Ovary (tissue), 9 donors: ENCODE data around the gene ALCAM. TPM values are rescaled to one million over a fixed set of nuclear protein-coding genes. Genes with fewer than 3 reads are reported as not detected.

Source experiments
- DNase-seq, 5 donors: peaks; one replicate each; pipeline ENCODE4 v3.0.0-alpha.2; 2019 to 2020
- H3K27ac ChIP-seq, 2 donors: fragments of 200-600 bp; one replicate each; pipeline versions ENCODE4 v1.5.1 to v1.8.0; 2019 to 2022
- H3K27me3 ChIP-seq: fragments of 200-600 bp; one replicate; pipeline ENCODE4 v1.8.0; 2022
- H3K36me3 ChIP-seq: fragments of 200-600 bp; sonication (generic); one replicate; pipeline ENCODE4 v1.5.1; 2019
- H3K4me1 ChIP-seq: one replicate; pipeline ENCODE4 v1.8.1; 2013; ENCODE audit warnings: mild to moderate bottlenecking, moderate library complexity; ENCODE audit not compliant: insufficient read depth
- H3K4me3 ChIP-seq: fragments of 200-600 bp; sonication (generic); one replicate; pipeline ENCODE4 v1.5.1; 2017
- H3K9me3 ChIP-seq, 2 donors: fragments of 200-600 bp in 1 of 2; sonication (generic) in 1 of 2; one replicate each; pipeline versions ENCODE4 v1.5.1 to v1.8.1; 2013 to 2019; ENCODE audit warnings: mild to moderate bottlenecking in 1 of 2, moderate library complexity in 1 of 2
- CTCF ChIP-seq, 3 donors: fragments of 450-650 bp in 2 of 3; fragments of 200-600 bp in 1 of 3; IDR thresholded peaks; one replicate each; pipeline versions ENCODE4 v1.5.1 to v1.8.0; 2016 to 2022; ENCODE audit warnings: antibody characterized with exemption in 3 of 3, mild to moderate bottlenecking in 1 of 3
- EP300 ChIP-seq: sonication (generic); formaldehyde crosslinking; IDR thresholded peaks from one replicate; pipeline ENCODE4 v1.6.1; 2017; ENCODE audit warnings: antibody characterized with exemption
- POLR2A ChIP-seq: fragments of 450-650 bp; IDR thresholded peaks from one replicate; pipeline ENCODE4 v1.6.1; 2017; ENCODE audit warnings: antibody characterized with exemption, mild to moderate bottlenecking, moderate library complexity
- WGBS, 3 donors: extraction: QIAGEN DNeasy Blood & Tissue Kit in 1 of 3; methylation state at CpG; one replicate each; pipeline versions ENCODE4 v1.1.5 to v1.1.7; 2013 to 2017; 5-methylcytosine and 5-hydroxymethylcytosine counted together
- intact Hi-C, 4 donors: fragments of 100-400 bp; cut with DNase I; formaldehyde crosslinking; loops; one replicate each; pipeline versions ENCODE4 v1.11.0 to v1.15.1; 2022 to 2023
- polyA plus RNA-seq, 2 donors: library from polyadenylated mRNA; stranded (reverse); fragments of 200-250 nt in 1 of 2; fragments of 350-450 nt in 1 of 2; fragmentation: Illumina TruSeq in 1 of 2; extraction: RNeasy Lipid Tissue Mini Kit (QIAGEN cat#74804) in 1 of 2; gene quantifications; one replicate each; pipeline ENCODE4 v1.2.3, GENCODE V29; 2013 to 2014
- total RNA-seq, 7 donors: library from RNA; depleted of rRNA in 2 of 7; stranded (reverse); fragments of >200 nt in 2 of 7; fragmentation: NEBNext Ultra II Directional in 3 of 7; extraction: Animal tissue kit (Norgen Biotek cat#: 25700) in 3 of 7; gene quantifications; one replicate each; pipeline versions ENCODE4 v1.1.0 to v1.2.4, GENCODE V29; 2016 to 2023
- donor health status: DM: no; HTN: no; CAD: no; lungs with moderate emphysema.
- donor health status: DM: no; HTN: no; CAD: no.
- donor health status: Bipolar disorder and iron deficiency.
- donor health status: DM: yes; HTN: yes; CAD: no.
- donor health status: DM: no; HTN: no; CAD: no.
- donor health status: DM: yes; HTN: yes; CAD: no.

ALCAM gene
- total and polyA plus RNA-seq, 9 donors = 25.0 to 279 (median 52.1) TPM

GRCh38 chr3:105448338-105448982, 81.8 kb downstream of the ALCAM start:
- H3K4me1 ChIP-seq = no peaks in the 10 kb centered on the region
- TF ChIP-seq EP300 (no peak), POLR2A (no peak), CTCF (IDR thresholded peaks at IDR 0.05) (no peak)
- H3K4me3 ChIP-seq = no peak overlapping the region
- DNase-seq = no peak
- H3K27me3 ChIP-seq = no peaks in the 10 kb centered on the region
- no peak overlapping the region for H3K27ac ChIP-seq
- intact Hi-C loops = loop anchor here in 1 of 4 donors (2.0 kb wide), 1 partner anchor 54 kb away; no protein-coding TSS in a partner anchor
- no peaks in the 10 kb centered on the region for H3K36me3 ChIP-seq
- H3K9me3 ChIP-seq = no peaks in the 10 kb centered on the region
- WGBS, 3 donors = 58 to 67% (median 59%) methylated on average over 4 of the region's 4 CpGs

- TF ChIP-seq POLR2A = no peak
- no peak for TF ChIP-seq CTCF (IDR thresholded peaks at IDR 0.05)
- TF ChIP-seq EP300 = no peak
- Histone ChIP-seq H3K27me3 (no peaks in the 10 kb centered on the region), H3K27ac (no peak overlapping the region), H3K36me3 (no peaks in the 10 kb centered on the region), H3K4me3 (no peak overlapping the region), H3K9me3 (no peaks in the 10 kb centered on the region), H3K4me1 (no peaks in the 10 kb centered on the region)
- no peak for DNase-seq
- WGBS, 3 donors = 83 to 85% (median 83%) methylated on average over 3 of the region's 3 CpGs
- intact Hi-C loops = loop anchor here in 1 of 4 donors (2.0 kb wide), 1 partner anchor 55 kb away; no protein-coding TSS in a partner anchor
Observed at GRCh38 chr3:105449414-105449813, 82.7 kb downstream of the ALCAM start.

GRCh38 chr3:105456017-105456416, 89.3 kb downstream of the ALCAM start:
- WGBS, 3 donors = 83 to 85% (median 84%) methylated on average over 6 of the region's 6 CpGs

GRCh38 chr3:105458518-105459215, 92.0 kb downstream of the ALCAM start:
- no peak for TF ChIP-seq EP300
- no peak for TF ChIP-seq POLR2A
- TF ChIP-seq CTCF (IDR thresholded peaks at IDR 0.05) = no peak
- H3K4me3 ChIP-seq = no peak overlapping the region
- DNase-seq = no peak
- H3K4me1 ChIP-seq = no peaks in the 10 kb centered on the region
- 65 to 78% (median 75%) methylated on average over 3 of the region's 3 CpGs for WGBS, 3 donors
- H3K9me3 ChIP-seq = no peaks in the 10 kb centered on the region
- intact Hi-C loops = loop anchor here in 1 of 4 donors (2.0 kb wide), 1 partner anchor 18 kb away; no protein-coding TSS in a partner anchor
- no peaks in the 10 kb centered on the region for H3K36me3 ChIP-seq
- H3K27ac ChIP-seq = no peak overlapping the region
- H3K27me3 ChIP-seq = no peaks in the 10 kb centered on the region

More at GRCh38 chr3:105456017-105456416, 89.3 kb downstream of the ALCAM start:
- no peaks in the 10 kb centered on the region for H3K36me3 ChIP-seq
- no peak for DNase-seq
- no peak overlapping the region for H3K4me3 ChIP-seq
- H3K27me3 ChIP-seq = no peaks in the 10 kb centered on the region
- no peak overlapping the region for H3K27ac ChIP-seq
- intact Hi-C loops = no loop called here
- H3K4me1 ChIP-seq = no peaks in the 10 kb centered on the region
- no peaks in the 10 kb centered on the region for H3K9me3 ChIP-seq
- TF ChIP-seq EP300 = no peak
- TF ChIP-seq CTCF (IDR thresholded peaks at IDR 0.05) = no peak
- no peak for TF ChIP-seq POLR2A
